Small intestine (tissue), 7 donors: ENCODE results near the gene MB21D2. TPM values are rescaled to one million over a fixed set of nuclear protein-coding genes. Genes with fewer than 3 reads are reported as not detected.

Experiments used
- DNase-seq, 2 donors: peaks; one replicate each; pipeline versions ENCODE4 v3.0.0 to v3.0.0-alpha.2; 2013
- FAIRE-seq: peaks from 2 replicates; lab custom pipeline; 2012; peaks lifted over from hg19 to GRCh38; lab: Jason Lieb, UNC
- H3K27ac ChIP-seq, 3 donors: one replicate each; pipeline ENCODE4 v1.5.1; 2013; ENCODE audit warnings: low read length in 2 of 3, mild to moderate bottlenecking in 2 of 3, control low read depth in 1 of 3, inconsistent platforms in 1 of 3, low read depth in 1 of 3, moderate library complexity in 1 of 3
- H3K27me3 ChIP-seq, 3 donors: one replicate each; pipeline ENCODE4 v1.6.1; 2013; ENCODE audit warnings: low read length in 3 of 3, inconsistent platforms in 1 of 3; ENCODE audit not compliant: control insufficient read depth in 3 of 3, insufficient read depth in 3 of 3
- H3K36me3 ChIP-seq, 3 donors: one replicate each; pipeline ENCODE4 v1.6.1; 2013; ENCODE audit warnings: low read length in 3 of 3, inconsistent platforms in 1 of 3, low read depth in 1 of 3, mild to moderate bottlenecking in 1 of 3, moderate library complexity in 1 of 3; ENCODE audit not compliant: control insufficient read depth in 3 of 3, insufficient read depth in 2 of 3
- H3K4me1 ChIP-seq, 3 donors: one replicate each; pipeline ENCODE4 v1.6.1; 2013; ENCODE audit warnings: low read length in 2 of 3, inconsistent platforms in 1 of 3, low read depth in 1 of 3, mild to moderate bottlenecking in 1 of 3, moderate library complexity in 1 of 3; ENCODE audit not compliant: control insufficient read depth in 3 of 3, insufficient read depth in 2 of 3
- H3K4me3 ChIP-seq, 3 donors: one replicate each; pipeline ENCODE4 v1.5.1; 2013; ENCODE audit warnings: low read length in 3 of 3, control low read depth in 1 of 3, inconsistent platforms in 1 of 3, low read depth in 1 of 3, mild to moderate bottlenecking in 1 of 3, moderate library complexity in 1 of 3
- H3K9me3 ChIP-seq, 2 donors: one replicate each; pipeline ENCODE4 v1.6.1; 2013; ENCODE audit warnings: low read depth in 1 of 2, low read length in 1 of 2; ENCODE audit not compliant: control insufficient read depth in 2 of 2, insufficient read depth in 1 of 2
- WGBS, 3 donors: extraction: QIAGEN DNeasy Blood & Tissue Kit; methylation state at CpG; one replicate each; pipeline ENCODE4 v1.1.7; 2013; 5-methylcytosine and 5-hydroxymethylcytosine counted together
- polyA plus RNA-seq, 4 donors: library from polyadenylated mRNA; stranded (reverse) in 3 of 4; unstranded in 1 of 4; fragments of 200-250 nt in 3 of 4; fragments of 120-200 nt in 1 of 4; gene quantifications; one replicate each; pipeline versions ENCODE4 v1.2.1 to v1.2.3, GENCODE V29; 2013
- donor health status: healthy with polysubstance abuse.
- donor health status: control.
- donor health status: control.
- donor health status: Bipolar disorder and iron deficiency.
- donor health status: healthy.

Gene MB21D2
- polyA plus RNA-seq, 4 donors = 4.9 to 16.6 (median 13.6) TPM

DNA sequence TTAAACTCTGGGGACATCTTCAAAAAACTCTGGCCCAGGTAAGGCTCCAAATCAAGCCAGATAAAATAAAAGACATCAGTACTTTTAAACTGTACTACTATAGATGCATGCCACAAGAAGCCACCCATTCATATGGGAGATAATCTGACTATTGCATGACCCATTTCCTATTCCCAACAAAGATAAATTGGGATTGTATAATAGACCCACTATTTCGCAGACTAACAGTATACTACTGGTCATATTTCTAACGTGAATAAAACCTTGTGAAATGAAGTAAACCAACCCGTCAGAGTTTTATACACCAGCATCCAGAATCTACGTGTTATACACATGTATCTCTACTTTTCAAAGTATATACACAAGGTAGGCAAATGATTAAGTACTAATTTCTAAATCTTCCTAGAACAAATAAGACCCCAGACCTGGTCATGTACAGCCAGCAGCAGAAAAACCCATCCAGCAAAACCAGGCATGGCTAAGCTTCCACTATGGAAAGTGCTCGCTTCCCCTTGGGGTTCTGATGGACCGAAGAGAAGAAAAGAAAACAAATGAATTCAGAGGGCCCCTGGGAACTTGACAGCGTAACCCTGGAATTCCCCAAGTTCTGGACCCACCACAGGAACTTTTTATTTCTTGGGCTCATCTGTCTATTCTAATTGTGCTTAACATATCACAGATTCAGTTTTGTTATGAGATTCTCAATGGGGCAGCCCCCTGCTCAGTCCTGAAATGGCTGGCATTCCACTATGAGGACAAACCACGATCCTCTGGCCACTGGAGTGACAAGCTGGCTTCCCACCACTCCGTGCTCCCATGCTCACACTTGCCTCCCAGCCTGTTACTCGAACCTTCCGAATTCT, 69.1 kb downstream of the MB21D2 start:
- Histone ChIP-seq H3K4me1 (peaks cover 8 to 64% (median 9%) of the 10 kb centered on the region in 3 donors), H3K27me3 (no peaks in the 10 kb centered on the region), H3K4me3 (no peak overlapping the region), H3K9me3 (no peaks in the 10 kb centered on the region), H3K36me3 (no peaks in the 10 kb centered on the region), H3K27ac (peak overlapping the region in 2 of 3 donors; percentile 34 to 73)
- 82 to 86% (median 82%) methylated on average over 11 of the region's 11 CpGs for WGBS, 3 donors
- DNase-seq (no peak), FAIRE-seq (no peak)

DNA sequence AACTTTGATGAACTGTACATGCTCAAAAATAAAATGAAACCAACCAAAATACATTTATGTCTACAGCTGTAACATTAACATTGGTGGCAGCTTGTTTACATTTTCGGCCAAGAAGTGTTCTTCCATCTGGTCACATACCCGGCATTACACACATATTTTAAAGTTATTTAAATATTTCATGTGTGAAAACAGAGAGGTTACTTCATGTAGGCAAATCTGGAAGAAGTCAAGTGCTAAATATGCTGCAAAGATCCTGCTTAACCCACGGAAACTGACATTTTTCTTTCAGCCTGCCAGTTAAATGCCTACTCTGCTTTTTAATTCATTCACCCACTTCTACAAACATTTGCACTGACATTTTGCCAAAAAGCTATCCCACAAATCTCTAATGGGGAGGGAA, 69.7 kb downstream of the MB21D2 start:
- Histone ChIP-seq H3K4me1 (peaks cover 8 to 62% (median 9%) of the 10 kb centered on the region in 3 donors), H3K9me3 (no peaks in the 10 kb centered on the region), H3K36me3 (no peaks in the 10 kb centered on the region), H3K27ac (peak overlapping the region in 1 of 3 donors; percentile 2), H3K27me3 (no peaks in the 10 kb centered on the region), H3K4me3 (no peak overlapping the region)
- 68 to 80% (median 71%) methylated on average over 3 of the region's 3 CpGs for WGBS, 3 donors
- no peak for DNase-seq
- FAIRE-seq = no peak

DNA sequence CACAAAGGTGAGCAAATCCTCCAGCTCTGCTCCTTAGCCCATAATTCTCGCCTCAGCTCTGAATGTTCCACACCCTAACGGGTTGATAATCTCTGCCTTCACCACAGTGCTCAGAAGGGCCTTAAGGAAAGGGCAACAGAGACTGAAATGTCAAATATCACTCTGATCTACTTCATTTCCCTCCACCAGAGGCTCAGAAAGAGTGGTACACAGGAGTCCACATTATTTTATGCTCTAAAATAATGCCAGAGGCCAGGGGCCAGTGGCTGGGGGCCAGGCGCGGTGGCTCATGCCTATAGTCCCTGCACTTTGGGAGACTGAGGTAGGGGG, 72.2 kb downstream of the MB21D2 start:
- Histone ChIP-seq H3K4me1 (peaks cover 8 to 58% (median 14%) of the 10 kb centered on the region in 3 donors), H3K27me3 (no peaks in the 10 kb centered on the region), H3K27ac (no peak overlapping the region), H3K9me3 (peaks cover 0 to 3% of the 10 kb centered on the region in 2 donors), H3K4me3 (no peak overlapping the region), H3K36me3 (no peaks in the 10 kb centered on the region)
- no peak for FAIRE-seq
- no peak for DNase-seq
- 84 to 86% (median 84%) methylated on average over 4 of the region's 4 CpGs for WGBS, 3 donors

DNA sequence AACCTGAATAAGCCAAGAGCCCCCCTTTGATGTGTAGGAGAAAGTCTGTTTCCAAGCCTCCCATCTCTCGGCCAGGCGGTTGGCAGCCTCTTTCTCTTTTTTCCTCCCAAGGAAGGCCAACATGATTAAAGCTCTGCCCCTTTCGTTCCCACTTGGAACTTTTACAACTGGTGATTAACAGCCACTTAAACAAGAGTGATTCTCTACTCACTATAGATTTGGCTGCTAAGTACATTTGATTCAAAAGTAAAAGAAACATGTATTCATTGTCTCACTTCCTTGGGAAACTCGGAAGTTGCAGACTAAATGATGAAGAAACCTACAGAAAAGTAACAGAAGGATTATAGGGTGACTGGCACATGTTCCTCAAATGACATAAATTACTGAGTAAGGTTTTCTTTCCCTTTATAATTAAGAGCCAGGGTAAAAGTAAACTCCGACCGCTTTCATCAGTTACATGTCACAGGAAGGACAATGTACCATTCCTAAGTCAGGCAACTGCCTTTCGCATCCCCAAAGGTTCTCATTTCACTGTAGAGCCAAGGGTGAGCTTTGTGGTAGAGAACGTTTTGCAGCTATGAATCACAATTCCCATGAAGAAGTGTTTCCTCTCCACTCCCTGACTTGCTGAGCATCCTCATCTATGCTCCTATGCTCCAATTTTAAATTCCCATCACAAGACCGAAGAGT, 72.7 kb downstream of the MB21D2 start:
- DNase-seq (no peak), FAIRE-seq (no peak)
- H3K27ac ChIP-seq = peak overlapping the region in 1 of 3 donors; percentile 24
- no peaks in the 10 kb centered on the region for H3K36me3 ChIP-seq
- H3K27me3 ChIP-seq = no peaks in the 10 kb centered on the region
- 74 to 80% (median 78%) methylated on average over 9 of the region's 9 CpGs for WGBS, 3 donors
- peaks cover 0 to 3% of the 10 kb centered on the region in 2 donors for H3K9me3 ChIP-seq
- H3K4me3 ChIP-seq = no peak overlapping the region
- H3K4me1 ChIP-seq = peaks cover 5 to 53% (median 14%) of the 10 kb centered on the region in 3 donors

DNA sequence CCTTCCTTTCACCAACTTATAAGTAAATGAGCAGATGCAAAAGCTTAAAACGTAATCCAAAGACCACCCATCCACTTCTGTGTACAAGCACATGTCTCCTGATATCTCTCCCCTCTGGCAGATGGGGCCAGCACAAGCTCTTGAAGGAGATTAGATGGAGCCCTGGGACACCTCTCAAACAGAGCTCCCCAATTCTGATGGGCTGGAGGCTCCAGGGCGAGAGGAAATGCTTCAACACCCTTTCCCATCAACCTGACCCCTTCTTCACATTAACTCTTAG, 73.2 kb downstream of the MB21D2 start:
- peaks cover 0 to 3% of the 10 kb centered on the region in 2 donors for H3K9me3 ChIP-seq
- no peak overlapping the region for H3K4me3 ChIP-seq
- H3K36me3 ChIP-seq = no peaks in the 10 kb centered on the region
- DNase-seq (no peak), FAIRE-seq (no peak)
- no peaks in the 10 kb centered on the region for H3K27me3 ChIP-seq
- H3K4me1 ChIP-seq = peaks cover 2 to 47% (median 14%) of the 10 kb centered on the region in 3 donors
- 82 to 87% (median 87%) methylated on average over 2 of the region's 2 CpGs for WGBS, 3 donors
- H3K27ac ChIP-seq = peak overlapping the region in 1 of 3 donors; percentile 24

DNA sequence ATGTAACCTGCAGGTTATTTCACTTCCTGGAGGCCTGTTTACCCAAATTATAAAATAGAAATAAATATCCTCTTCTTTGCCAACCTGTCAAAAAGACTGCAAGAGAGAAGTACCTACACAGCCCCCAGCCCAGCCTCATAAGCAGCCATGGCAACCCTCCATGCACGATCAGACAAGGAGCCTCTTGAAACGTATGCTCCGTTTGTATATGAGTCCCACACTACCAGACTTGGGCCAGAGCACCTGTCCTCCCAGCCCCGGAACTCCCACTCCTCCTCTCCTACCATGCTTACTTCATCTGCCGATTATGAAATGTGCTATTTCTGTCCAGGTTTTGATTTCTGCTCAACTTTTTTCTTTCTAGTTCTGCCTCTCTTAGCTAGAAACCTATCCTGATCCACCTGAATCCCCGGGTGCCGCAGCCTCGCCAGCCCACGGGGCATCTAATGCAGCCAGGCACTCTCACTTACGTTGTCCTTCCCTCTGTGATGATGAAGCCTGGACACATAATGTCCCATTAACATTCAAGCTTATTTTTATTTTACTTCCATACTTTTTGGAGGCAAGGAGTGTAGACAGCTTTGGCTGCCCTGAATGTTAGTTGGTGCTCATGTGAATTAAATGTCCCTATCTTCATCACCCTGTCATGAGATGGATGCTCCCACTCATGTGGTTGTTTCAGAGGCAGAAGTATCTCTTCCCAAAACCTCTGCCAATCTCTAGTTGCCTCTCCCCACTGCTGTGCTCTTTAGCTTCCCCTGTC, 73.8 kb downstream of the MB21D2 start:
- no peak overlapping the region for H3K27ac ChIP-seq
- peaks cover 0 to 3% of the 10 kb centered on the region in 2 donors for H3K9me3 ChIP-seq
- FAIRE-seq (no peak), DNase-seq (no peak)
- no peak overlapping the region for H3K4me3 ChIP-seq
- no peaks in the 10 kb centered on the region for H3K36me3 ChIP-seq
- H3K27me3 ChIP-seq = no peaks in the 10 kb centered on the region
- WGBS, 3 donors = 83 to 90% (median 87%) methylated on average over 10 of the region's 10 CpGs
- peaks cover 2 to 44% (median 14%) of the 10 kb centered on the region in 3 donors for H3K4me1 ChIP-seq

DNA sequence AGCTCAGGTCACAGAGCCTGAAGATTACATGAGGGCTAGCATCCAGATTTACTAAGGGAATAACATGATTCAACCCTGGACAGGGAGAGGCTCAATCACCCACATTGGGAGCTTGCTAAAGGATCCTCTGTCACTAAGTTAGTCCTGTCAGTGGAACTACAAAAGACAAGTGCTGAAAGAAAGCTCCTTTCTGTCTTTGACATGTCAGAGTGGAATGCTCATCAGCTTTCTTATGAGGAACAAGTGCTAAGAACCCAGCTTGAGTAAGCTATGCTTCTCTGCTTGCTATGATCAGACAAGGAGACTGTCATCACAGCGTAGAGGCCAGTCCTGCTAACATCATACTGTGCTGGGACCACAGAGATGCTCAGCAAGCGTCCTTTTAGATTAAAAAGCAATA, 74.5 kb downstream of the MB21D2 start:
- Histone ChIP-seq H3K27ac (peak overlapping the region in 1 of 3 donors; percentile 16), H3K27me3 (no peaks in the 10 kb centered on the region), H3K4me1 (peaks cover 2 to 37% (median 14%) of the 10 kb centered on the region in 3 donors), H3K4me3 (no peak overlapping the region), H3K36me3 (no peaks in the 10 kb centered on the region), H3K9me3 (peaks cover 0 to 3% of the 10 kb centered on the region in 2 donors)
- DNase-seq = no peak
- WGBS, 3 donors = 79 to 94% (median 84%) methylated on average over 2 of the region's 2 CpGs
- no peak for FAIRE-seq

DNA sequence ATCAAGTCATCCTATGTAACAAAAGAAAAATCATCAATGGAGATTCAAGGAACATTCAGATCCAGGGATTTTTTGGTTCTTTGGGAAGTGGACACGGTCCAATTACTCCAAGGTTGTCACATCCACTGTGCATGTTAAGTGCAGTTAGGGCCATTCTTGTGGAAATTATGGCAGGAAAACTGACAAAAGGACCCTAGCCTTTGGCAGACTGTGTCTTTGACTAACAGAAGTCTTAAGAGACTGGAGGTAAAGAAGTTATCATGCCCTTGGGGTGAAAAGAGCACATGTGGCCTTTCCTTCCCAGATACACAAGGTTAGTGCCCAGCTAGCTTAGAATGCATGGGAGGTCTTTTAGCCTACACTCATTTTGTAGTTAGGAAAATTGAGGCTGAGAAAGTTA, 74.9 kb downstream of the MB21D2 start:
- H3K4me1 ChIP-seq = peaks cover 2 to 36% (median 14%) of the 10 kb centered on the region in 3 donors
- FAIRE-seq (no peak), DNase-seq (no peak)
- H3K27me3 ChIP-seq = no peaks in the 10 kb centered on the region
- H3K9me3 ChIP-seq = peaks cover 0 to 3% of the 10 kb centered on the region in 2 donors
- H3K4me3 ChIP-seq = no peak overlapping the region
- peak overlapping the region in 1 of 3 donors; percentile 16 for H3K27ac ChIP-seq
- WGBS, 3 donors = 68 to 88% (median 86%) methylated on average over 1 of the region's 1 CpG
- no peaks in the 10 kb centered on the region for H3K36me3 ChIP-seq
